Measurements from ENCODE around the gene RNU5B-1.

GRCh38 chr15:65278480-65278879 is 26.0 kb upstream of the RNU5B-1 start:
- TF ChIP-seq POLR2A (IDR thresholded peaks at IDR 0.05; ENCODE audit: low read length) (no peak), GATA1 (IDR thresholded peaks at IDR 0.05; ENCODE audit: low read depth, low read length) (no peak)
